Dermis blood vessel endothelial cell (primary cell): ENCODE data around the gene SFXN3. TPM values are rescaled to one million over a fixed set of nuclear protein-coding genes. Genes with fewer than 3 reads are reported as not detected.

Experiments used
- DNase-seq: peaks from one replicate; pipeline ENCODE4 v3.0.0; 2010
- total RNA-seq: library from RNA; depleted of rRNA; stranded (reverse); fragments of >200 nt; gene quantifications from 2 replicates; pipeline ENCODE4 v1.2.3, GENCODE V29; 2014

The SFXN3 gene
- total RNA-seq, 1 donor from 2014 or later: 68.9 TPM

DNA sequence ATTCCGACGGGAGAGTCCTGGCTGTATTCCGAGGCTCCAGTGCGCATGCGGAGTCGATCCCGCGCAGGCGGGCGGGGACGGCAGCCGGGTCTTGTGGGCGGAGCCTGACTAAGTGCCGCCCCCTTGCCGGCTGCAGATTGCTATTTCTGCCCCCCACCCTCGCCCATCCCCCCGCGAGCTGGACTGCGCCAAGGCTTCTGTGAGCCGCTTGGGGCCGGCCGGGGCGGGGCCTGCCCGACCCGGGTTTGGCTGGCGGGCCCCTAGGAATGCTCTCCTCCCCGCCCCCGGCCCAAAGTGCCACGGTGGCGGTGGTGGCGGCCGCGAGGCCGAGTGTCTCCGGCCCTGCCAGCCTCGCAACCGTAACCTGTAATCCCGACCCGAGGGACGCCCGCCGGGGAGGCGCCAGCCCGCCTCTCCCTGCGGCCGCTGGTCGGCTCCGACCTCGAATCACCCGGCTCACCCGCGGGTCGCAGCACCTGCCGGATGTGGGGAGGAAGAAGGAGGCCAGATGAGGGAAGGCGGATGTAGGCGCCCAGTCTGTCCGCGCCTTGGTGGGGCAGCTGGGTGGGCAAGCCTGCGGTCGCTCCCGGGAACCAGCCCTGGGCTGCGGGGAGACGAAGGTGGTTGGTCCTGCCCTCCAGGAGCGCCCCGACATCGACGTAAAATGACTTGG, 30.1 kb downstream of the SFXN3 start:
- peak; percentile 92 for DNase-seq

DNA sequence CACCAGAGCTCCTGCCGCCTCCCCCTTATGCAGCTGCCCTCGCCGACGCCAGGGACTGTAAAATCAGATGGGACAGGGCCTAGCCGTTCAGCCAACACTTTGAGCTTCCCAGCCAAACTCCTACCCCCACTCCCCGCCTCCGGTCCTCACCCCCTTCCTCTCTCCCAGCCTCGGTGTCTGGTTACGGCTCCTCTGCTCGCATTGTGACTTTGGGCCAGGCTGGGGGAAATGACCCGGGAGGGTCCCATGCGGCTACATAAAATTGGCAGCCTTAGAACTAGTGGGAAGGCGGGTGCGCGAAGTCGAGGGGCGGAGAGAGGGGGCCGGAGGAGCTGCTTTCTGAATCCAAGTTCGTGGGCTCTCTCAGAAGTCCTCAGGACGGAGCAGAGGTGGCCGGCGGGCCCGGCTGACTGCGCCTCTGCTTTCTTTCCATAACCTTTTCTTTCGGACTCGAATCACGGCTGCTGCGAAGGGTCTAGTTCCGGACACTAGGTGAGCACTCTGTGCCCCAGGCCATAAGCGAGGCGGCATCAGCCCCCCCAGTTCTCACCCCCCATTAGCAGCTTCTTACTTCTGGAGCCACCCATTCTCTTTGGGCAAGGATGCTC, 30.7 kb downstream of the SFXN3 start, which contains the start of gene KAZALD1:
TSS of gene KAZALD1 (plus strand) at position 366 of the 608 bp plus-strand sequence. CDS start 604 bp downstream, outside the sequence.
- DNase-seq: no peak

- DNase-seq: peak; percentile 72
Measured at GRCh38 chr10:101062232-101063049, 31.4 kb downstream of the SFXN3 start.

DNA sequence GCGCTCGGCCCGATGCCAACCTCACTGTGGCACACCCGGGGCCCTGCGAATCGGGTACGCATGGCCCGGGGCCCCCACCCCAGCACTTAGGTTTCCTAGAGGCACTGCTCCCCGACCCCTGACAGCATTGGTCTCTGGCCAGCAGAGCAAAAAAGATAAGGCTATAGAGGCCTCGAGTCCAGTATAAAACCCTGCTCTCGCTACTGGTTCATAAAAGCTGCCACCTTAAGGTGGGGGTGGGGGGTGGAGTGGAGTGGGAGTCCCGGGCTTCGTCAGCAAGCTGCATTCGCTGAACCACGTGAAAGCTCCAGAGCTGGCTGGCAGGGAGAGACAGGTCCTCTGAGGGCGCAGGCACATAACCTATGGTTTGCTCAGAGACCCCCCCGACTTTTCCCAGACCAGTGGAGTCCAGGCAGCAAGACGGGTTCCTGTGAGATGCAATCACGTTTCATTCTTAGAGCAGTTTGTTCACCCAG, 32.1 kb downstream of the SFXN3 start:
- DNase-seq: no peak

- DNase-seq: no peak
Measured at GRCh38 chr10:101063548-101064414, 32.7 kb downstream of the SFXN3 start.

GRCh38 chr10:101064415-101065030, 33.5 kb downstream of the SFXN3 start:
- DNase-seq: no peak

DNA sequence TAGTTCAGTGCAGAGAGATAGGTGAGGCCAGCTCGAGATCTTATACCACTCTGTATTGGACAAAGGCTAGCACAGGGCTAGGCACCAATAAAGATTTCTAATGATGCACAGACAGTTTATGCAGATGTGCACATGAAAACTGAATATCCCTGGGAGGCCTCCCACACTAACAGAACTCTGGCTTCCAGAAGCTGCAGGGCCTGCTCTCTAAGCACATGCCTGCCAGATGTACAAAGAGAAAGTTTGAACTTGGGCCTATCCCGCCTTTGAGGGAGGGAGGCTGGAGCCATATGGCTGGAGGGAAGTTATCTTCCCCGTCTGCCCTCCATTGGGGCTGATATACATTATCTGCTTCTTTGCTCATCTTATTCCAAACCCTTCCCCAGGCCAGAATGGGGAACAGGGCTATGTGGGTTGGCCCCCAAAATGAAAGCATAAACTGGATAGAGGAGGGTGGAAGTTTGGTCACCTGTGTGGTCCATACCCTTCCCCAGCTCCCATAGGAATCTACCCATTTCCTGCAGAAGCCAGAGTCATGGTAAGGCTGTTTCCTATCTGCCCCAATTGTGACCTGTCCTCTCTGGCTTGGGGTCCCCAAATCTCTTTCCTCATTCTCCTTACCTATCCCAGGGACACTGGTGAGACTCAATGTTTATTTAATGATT, 34.6 kb downstream of the SFXN3 start:
- DNase-seq: no peak

DNA sequence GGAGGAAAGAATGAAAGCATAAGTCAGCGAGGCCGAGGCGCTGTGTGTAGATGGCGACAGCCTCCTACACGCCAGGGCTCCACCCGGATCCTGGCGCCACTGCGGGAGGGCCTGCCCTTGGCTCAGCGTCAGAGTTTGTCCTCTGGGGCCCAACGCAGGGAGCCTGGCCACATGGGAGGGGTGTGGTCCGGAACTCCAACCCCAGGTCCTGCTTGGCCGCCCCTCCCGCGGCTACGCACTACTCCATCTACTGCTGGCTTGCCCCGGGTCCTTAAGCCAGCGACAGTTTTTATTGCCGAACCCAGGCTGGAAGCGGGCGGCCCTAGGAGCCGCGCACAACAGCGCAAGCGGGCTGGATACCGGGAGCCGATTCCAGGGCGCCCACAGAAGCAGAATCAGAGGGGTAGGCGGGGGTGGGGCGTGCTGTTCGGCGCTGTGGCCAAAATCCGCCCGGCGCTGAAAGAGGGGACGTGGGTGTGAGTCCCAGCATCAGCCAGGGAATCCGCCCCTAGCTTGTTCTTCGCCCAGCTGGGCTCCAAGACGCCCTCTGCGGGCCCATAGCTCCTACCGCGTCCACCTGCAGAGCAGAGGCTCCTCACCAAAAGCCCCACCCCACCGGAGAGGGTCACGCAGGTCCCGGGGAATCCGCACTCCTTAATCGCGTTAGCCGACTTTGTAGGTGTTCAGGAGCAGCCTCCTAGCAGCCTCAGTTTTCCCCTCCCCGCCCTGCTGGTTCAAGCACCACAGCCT, 35.3 kb downstream of the SFXN3 start:
- peak; percentile 68 for DNase-seq

DNA sequence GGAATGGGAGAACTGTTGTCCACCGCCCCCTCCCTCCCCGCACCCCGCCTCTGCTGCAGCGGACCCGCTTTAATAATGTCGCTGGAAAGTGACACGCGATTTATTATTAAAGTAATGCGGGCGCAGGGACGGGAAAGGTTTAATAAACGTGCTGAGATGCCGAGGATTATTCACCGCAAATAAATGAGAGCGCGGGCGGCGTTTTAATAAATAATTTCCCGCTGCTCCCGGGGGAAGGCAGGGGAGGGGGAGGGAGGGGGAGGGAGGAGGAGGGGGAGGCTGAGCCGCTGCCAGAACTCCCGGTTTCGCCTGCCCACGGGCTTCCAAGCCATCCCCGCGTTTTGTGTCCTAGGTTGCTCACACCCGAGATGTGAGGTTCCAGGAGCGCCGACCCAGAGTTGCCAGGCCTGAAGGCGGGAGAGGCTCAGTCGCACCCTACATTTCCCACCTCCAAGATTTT, 35.9 kb downstream of the SFXN3 start:
- no peak for DNase-seq

GRCh38 chr10:101067356-101068083, 36.5 kb downstream of the SFXN3 start:
- peak; percentile 89 for DNase-seq

GRCh38 chr10:101069441-101069840, 38.4 kb downstream of the SFXN3 start:
- DNase-seq: no peak

DNA sequence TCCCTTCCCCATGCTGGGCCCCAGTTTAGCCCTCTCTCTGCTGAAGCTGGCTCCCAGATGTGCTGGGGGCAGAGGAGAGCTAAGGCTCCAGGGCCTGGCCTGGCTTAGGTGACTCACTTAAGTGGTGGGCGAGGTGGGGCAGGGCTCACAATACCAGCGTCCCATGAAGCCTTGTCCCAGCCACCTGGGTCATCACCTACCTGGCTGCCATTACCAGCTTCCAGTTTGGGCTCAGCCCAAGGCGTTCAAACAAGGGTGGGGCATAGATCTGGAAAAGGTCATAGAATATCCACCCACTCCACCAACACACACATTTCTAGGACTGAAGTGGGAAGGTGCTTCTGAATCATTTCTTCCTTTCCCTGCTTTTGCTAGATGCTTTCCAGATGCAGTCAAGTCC, 39.1 kb downstream of the SFXN3 start:
- no peak for DNase-seq

GRCh38 chr10:101071267-101071884, 40.3 kb downstream of the SFXN3 start:
- DNase-seq: no peak

DNA sequence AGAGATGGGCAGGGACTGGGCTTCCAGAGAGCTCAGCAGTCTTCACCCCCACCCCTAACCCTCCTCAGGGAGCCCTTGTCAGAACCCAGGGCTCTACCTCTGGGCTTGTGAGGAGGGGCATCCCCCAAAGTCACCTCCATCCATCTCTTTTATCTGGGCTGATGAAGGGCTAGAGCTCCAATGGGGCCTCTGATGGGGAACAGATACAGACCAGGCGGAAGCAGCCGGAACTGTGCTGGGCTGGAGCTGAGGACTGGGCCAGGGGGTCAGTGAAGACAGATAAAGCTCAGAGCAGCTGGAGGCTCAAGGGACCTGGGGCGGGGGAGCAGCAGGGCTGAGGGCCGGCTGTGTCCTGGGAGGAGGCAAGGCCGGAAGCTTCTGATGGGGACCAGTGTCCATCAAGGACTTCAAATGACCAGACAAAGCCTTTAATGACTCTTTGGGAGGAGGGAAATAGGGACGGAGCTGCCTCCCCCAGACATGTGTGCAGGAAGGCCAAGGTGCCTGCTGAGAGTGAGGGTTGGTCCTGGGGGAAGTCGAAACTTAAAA, 40.9 kb downstream of the SFXN3 start:
- no peak for DNase-seq

GRCh38 chr10:101072923-101073322, 41.9 kb downstream of the SFXN3 start:
- no peak for DNase-seq

DNA sequence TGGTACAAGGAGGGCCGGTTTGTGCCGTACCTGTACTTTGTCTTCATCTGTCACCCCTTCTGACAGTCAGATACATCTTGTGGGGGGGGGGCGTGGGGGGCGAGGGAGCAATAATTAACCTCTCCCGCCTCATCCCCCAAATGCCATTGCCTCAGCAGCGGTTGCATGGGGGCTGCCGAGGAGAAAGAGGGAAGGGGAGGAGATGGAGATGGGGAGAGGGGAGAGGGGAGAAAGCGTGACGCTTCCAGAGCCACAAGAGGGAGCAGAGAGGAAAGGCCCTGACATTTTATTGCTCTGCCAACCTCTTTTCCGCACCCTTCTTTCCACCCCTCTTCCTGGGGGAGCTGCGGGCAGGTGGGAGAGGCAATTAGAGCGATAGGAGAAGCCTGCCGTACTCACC, 42.6 kb downstream of the SFXN3 start:
- no peak for DNase-seq

GRCh38 chr10:101075775-101076174, 44.7 kb downstream of the SFXN3 start:
- DNase-seq: no peak

DNA sequence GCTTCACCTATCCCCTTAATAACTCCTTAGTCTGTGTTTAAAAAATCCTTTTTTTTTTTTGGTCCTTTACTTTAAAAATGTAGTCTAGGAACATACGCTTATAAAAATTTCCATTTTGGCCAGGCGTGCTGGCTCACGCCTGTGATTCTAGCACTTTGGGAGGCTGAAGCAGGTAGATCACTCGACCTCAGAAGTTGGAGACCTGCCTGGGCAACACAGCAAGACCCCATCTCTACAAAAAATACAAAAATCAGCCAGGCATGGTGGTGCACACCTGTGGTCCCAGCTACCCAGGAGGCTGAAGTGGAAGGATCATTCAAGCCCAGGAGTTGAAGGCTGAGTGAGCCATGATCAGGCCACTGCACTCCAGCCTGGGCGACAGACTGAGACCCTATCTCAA, 45.6 kb downstream of the SFXN3 start:
- no peak for DNase-seq

- DNase-seq: no peak
Measured at GRCh38 chr10:101079874-101080273, 48.8 kb downstream of the SFXN3 start.
